ENCODE data around the gene PIK3CA.
"Not testable (repeated sequence)": the region's sequence is repeated elsewhere in the genome, so short reads cannot be mapped to it uniquely, and the experiment has no call there.

Gene PIK3CA

GRCh38 chr3:179257742-179258141, 109.6 kb downstream of the PIK3CA start:
- not testable (repeated sequence) for H3K4me3 ChIP-seq (ENCODE audit: insufficient read depth, low read depth, low read length); H3K27ac ChIP-seq (ENCODE audit: insufficient read depth, low read depth, low read length, poor library complexity, severe bottlenecking); H3K27me3 ChIP-seq (ENCODE audit: control insufficient read depth, insufficient read depth, low read length, poor library complexity, severe bottlenecking); H3K4me1 ChIP-seq (ENCODE audit: control insufficient read depth, insufficient read depth, low read length); H3K36me3 ChIP-seq (ENCODE audit: control insufficient read depth, insufficient read depth, low read length); H3K9me3 ChIP-seq (ENCODE audit: control insufficient read depth, low read length)
- WGBS, 2 experiments = 92 to 95% methylated on average over 11 of the region's 11 CpGs

GRCh38 chr3:179258820-179259219, 110.7 kb downstream of the PIK3CA start:
- no peaks in the 10 kb centered on the region for H3K4me1 ChIP-seq (ENCODE audit: control insufficient read depth, insufficient read depth, low read length)
- no peak overlapping the region for H3K27ac ChIP-seq (ENCODE audit: insufficient read depth, low read depth, low read length, poor library complexity, severe bottlenecking)
- H3K36me3 ChIP-seq (ENCODE audit: control insufficient read depth, insufficient read depth, low read length) = no peaks in the 10 kb centered on the region
- H3K4me3 ChIP-seq (ENCODE audit: insufficient read depth, low read depth, low read length) = no peak overlapping the region
- peaks cover 4% of the 10 kb centered on the region for H3K27me3 ChIP-seq (ENCODE audit: control insufficient read depth, insufficient read depth, low read length, poor library complexity, severe bottlenecking)
- no peaks in the 10 kb centered on the region for H3K9me3 ChIP-seq (ENCODE audit: control insufficient read depth, low read length)
- WGBS, 2 experiments = 71 to 75% methylated on average over 5 of the region's 5 CpGs

DNA sequence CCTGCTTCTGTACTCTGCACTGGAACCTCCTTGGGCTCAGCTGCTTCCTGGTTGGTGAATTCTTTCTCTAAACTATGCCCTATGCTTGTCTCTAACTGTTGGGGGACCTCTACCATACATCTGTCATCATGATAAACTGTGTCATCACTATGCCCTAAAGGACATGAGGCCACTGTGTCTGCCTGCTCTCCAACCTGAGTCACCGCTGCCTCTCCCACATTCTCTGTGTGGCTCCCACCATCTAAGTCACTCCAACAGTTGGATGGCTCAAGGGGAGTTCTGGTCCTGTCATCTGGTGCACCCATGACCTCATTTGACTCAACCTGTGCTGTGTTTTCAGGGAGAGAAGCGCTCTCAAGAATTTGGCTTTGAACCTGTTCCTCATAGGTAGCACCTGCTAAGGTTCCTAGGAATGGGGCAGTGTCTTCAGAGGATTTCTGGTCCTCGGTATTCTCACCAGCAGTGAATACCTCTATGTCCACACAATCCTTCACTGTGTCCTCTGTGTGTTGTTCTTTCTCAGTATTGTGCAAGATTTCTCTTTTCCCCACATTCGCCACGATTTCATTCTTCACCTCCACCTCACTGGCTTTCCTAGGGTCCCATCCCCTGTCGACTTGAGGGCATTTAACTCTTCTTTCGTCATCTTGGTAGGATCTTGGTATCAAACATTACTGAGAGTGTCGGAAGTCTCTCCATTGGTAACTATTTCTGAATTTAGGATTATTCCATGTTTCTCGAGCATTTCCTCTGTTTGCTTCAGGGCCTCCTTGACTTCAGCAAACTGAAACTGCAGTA, 112.0 kb downstream of the PIK3CA start:
- WGBS, 2 experiments = 95 to 96% methylated on average over 9 of the region's 9 CpGs
- H3K4me3 ChIP-seq (ENCODE audit: insufficient read depth, low read depth, low read length); H3K27me3 ChIP-seq (ENCODE audit: control insufficient read depth, insufficient read depth, low read length, poor library complexity, severe bottlenecking): not testable (repeated sequence)

DNA sequence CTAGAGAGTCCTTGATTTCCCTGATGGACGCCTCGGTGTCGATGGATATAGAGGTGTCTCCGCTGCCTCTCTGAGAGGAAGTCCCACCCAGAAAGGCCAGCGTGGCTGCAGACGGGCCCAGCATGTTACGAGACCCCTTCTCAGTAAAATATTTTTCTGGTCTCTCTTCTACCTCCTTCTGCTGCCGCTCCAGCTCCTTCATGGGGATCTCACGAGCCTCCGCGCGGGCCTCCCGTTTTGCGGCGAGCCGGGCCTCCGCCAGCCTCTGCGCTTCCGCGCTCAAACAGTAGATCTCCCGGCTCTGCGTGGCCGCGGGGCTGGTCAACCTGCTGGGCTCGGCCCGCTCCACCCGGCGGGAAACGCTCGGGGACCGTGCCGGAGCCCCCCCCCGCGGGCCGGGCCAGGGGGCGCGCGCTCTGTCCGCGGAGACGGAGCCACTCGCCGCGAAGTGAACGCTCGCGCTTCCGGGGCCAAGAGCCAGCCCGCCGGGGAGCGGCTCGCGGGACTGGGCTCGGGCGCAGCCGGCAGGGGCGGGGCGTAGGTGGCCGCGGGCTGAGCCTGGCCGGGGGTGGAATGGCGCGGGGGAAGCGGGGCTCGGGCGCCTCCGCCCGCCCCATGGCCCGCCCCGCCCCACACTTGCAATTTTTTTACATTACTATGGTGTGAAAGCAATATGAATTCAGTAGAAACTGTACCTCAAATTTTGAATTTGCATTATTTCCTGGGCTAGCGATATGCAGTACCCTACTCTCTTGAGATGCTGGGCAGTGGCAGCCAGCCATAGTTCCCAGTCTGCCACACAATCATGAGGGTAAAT, 113.0 kb downstream of the PIK3CA start:
- H3K36me3 ChIP-seq (ENCODE audit: control insufficient read depth, insufficient read depth, low read length) = no peaks in the 10 kb centered on the region
- H3K9me3 ChIP-seq (ENCODE audit: control insufficient read depth, low read length) = no peaks in the 10 kb centered on the region
- H3K4me1 ChIP-seq (ENCODE audit: control insufficient read depth, insufficient read depth, low read length) = no peaks in the 10 kb centered on the region
- WGBS, 2 experiments = 12 to 13% methylated on average over 64 to 71 of the region's 71 CpGs
- H3K27me3 ChIP-seq (ENCODE audit: control insufficient read depth, insufficient read depth, low read length, poor library complexity, severe bottlenecking) = peaks cover 4% of the 10 kb centered on the region
- H3K27ac ChIP-seq (ENCODE audit: insufficient read depth, low read depth, low read length, poor library complexity, severe bottlenecking) = no peak overlapping the region
- peak overlapping the region; percentile 40 for H3K4me3 ChIP-seq (ENCODE audit: insufficient read depth, low read depth, low read length)

More for the DNA sequence above, 112.0 kb downstream of the PIK3CA start:
- not testable (repeated sequence) for H3K9me3 ChIP-seq (ENCODE audit: control insufficient read depth, low read length); H3K36me3 ChIP-seq (ENCODE audit: control insufficient read depth, insufficient read depth, low read length); H3K27ac ChIP-seq (ENCODE audit: insufficient read depth, low read depth, low read length, poor library complexity, severe bottlenecking); H3K4me1 ChIP-seq (ENCODE audit: control insufficient read depth, insufficient read depth, low read length)

GRCh38 chr3:179263134-179263533, 115.0 kb downstream of the PIK3CA start:
- Histone ChIP-seq H3K9me3 (ENCODE audit: control insufficient read depth, low read length) (no peaks in the 10 kb centered on the region), H3K27ac (ENCODE audit: insufficient read depth, low read depth, low read length, poor library complexity, severe bottlenecking) (no peak overlapping the region), H3K4me3 (ENCODE audit: insufficient read depth, low read depth, low read length) (no peak overlapping the region), H3K4me1 (ENCODE audit: control insufficient read depth, insufficient read depth, low read length) (no peaks in the 10 kb centered on the region), H3K36me3 (ENCODE audit: control insufficient read depth, insufficient read depth, low read length) (no peaks in the 10 kb centered on the region), H3K27me3 (ENCODE audit: control insufficient read depth, insufficient read depth, low read length, poor library complexity, severe bottlenecking) (peaks cover 4% of the 10 kb centered on the region)
- WGBS, 2 experiments = 93% methylated on average over 29 of the region's 29 CpGs

DNA sequence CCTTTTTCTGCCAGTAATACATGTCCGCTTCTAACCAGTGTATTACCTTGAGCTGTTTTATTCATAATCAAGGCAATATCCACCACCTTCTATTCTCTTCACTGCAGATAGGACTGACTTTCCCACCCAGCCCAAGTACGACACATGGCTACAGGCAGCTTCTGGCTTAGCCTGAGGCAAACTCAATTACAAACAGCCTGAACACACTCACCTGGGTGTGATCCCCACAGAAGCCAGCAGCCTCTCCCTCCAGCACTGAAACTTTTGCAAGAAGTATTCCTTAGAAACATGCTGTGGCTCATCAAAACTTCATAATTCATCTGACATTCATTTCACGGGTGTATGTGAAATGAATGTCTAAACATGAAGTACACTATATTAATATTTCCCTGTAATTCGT, 116.3 kb downstream of the PIK3CA start:
- Histone ChIP-seq H3K4me3 (ENCODE audit: insufficient read depth, low read depth, low read length) (no peak overlapping the region), H3K27ac (ENCODE audit: insufficient read depth, low read depth, low read length, poor library complexity, severe bottlenecking) (no peak overlapping the region), H3K27me3 (ENCODE audit: control insufficient read depth, insufficient read depth, low read length, poor library complexity, severe bottlenecking) (peaks cover 4% of the 10 kb centered on the region), H3K4me1 (ENCODE audit: control insufficient read depth, insufficient read depth, low read length) (no peaks in the 10 kb centered on the region), H3K9me3 (ENCODE audit: control insufficient read depth, low read length) (no peaks in the 10 kb centered on the region), H3K36me3 (ENCODE audit: control insufficient read depth, insufficient read depth, low read length) (no peaks in the 10 kb centered on the region)
- 89 to 94% methylated on average over 2 of the region's 4 CpGs for WGBS, 2 experiments

GRCh38 chr3:179265092-179265491, 116.9 kb downstream of the PIK3CA start:
- H3K9me3 ChIP-seq (ENCODE audit: control insufficient read depth, low read length) = no peaks in the 10 kb centered on the region
- peaks cover 4% of the 10 kb centered on the region for H3K27me3 ChIP-seq (ENCODE audit: control insufficient read depth, insufficient read depth, low read length, poor library complexity, severe bottlenecking)
- no peaks in the 10 kb centered on the region for H3K36me3 ChIP-seq (ENCODE audit: control insufficient read depth, insufficient read depth, low read length)
- no peak overlapping the region for H3K27ac ChIP-seq (ENCODE audit: insufficient read depth, low read depth, low read length, poor library complexity, severe bottlenecking)
- H3K4me1 ChIP-seq (ENCODE audit: control insufficient read depth, insufficient read depth, low read length) = no peaks in the 10 kb centered on the region
- 75 to 94% methylated on average over 1 of the region's 1 CpG for WGBS, 2 experiments
- no peak overlapping the region for H3K4me3 ChIP-seq (ENCODE audit: insufficient read depth, low read depth, low read length)

GRCh38 chr3:179265875-179266274, 117.7 kb downstream of the PIK3CA start:
- H3K4me1 ChIP-seq (ENCODE audit: control insufficient read depth, insufficient read depth, low read length) = no peaks in the 10 kb centered on the region
- no peaks in the 10 kb centered on the region for H3K9me3 ChIP-seq (ENCODE audit: control insufficient read depth, low read length)
- WGBS, 2 experiments = 91 to 97% methylated on average over 4 of the region's 4 CpGs
- no peak overlapping the region for H3K4me3 ChIP-seq (ENCODE audit: insufficient read depth, low read depth, low read length)
- no peak overlapping the region for H3K27ac ChIP-seq (ENCODE audit: insufficient read depth, low read depth, low read length, poor library complexity, severe bottlenecking)
- H3K27me3 ChIP-seq (ENCODE audit: control insufficient read depth, insufficient read depth, low read length, poor library complexity, severe bottlenecking) = peaks cover 3% of the 10 kb centered on the region
- no peaks in the 10 kb centered on the region for H3K36me3 ChIP-seq (ENCODE audit: control insufficient read depth, insufficient read depth, low read length)

GRCh38 chr3:179266701-179267211, 118.6 kb downstream of the PIK3CA start:
- H3K27me3 ChIP-seq (ENCODE audit: control insufficient read depth, insufficient read depth, low read length, poor library complexity, severe bottlenecking) = no peaks in the 10 kb centered on the region
- H3K27ac ChIP-seq (ENCODE audit: insufficient read depth, low read depth, low read length, poor library complexity, severe bottlenecking) = no peak overlapping the region
- WGBS, 2 experiments = 90 to 94% methylated on average over 21 of the region's 21 CpGs
- H3K4me3 ChIP-seq (ENCODE audit: insufficient read depth, low read depth, low read length) = no peak overlapping the region
- no peaks in the 10 kb centered on the region for H3K9me3 ChIP-seq (ENCODE audit: control insufficient read depth, low read length)
- H3K4me1 ChIP-seq (ENCODE audit: control insufficient read depth, insufficient read depth, low read length) = no peaks in the 10 kb centered on the region
- no peaks in the 10 kb centered on the region for H3K36me3 ChIP-seq (ENCODE audit: control insufficient read depth, insufficient read depth, low read length)

GRCh38 chr3:179268400-179269051, 120.4 kb downstream of the PIK3CA start:
- Histone ChIP-seq H3K27ac (ENCODE audit: insufficient read depth, low read depth, low read length, poor library complexity, severe bottlenecking) (no peak overlapping the region), H3K4me1 (ENCODE audit: control insufficient read depth, insufficient read depth, low read length) (no peaks in the 10 kb centered on the region), H3K27me3 (ENCODE audit: control insufficient read depth, insufficient read depth, low read length, poor library complexity, severe bottlenecking) (no peaks in the 10 kb centered on the region), H3K4me3 (ENCODE audit: insufficient read depth, low read depth, low read length) (no peak overlapping the region), H3K36me3 (ENCODE audit: control insufficient read depth, insufficient read depth, low read length) (no peaks in the 10 kb centered on the region), H3K9me3 (ENCODE audit: control insufficient read depth, low read length) (no peaks in the 10 kb centered on the region)
- WGBS, 2 experiments = 59 to 69% methylated on average over 4 of the region's 4 CpGs

Data from ectodermal cell (in vitro differentiated cells).